Measurements from ENCODE around the gene PSME2. TPM values are rescaled to one million over a fixed set of nuclear protein-coding genes. Genes with fewer than 3 reads are reported as not detected.

Gene PSME2
- total RNA-seq, 1 experiment from 2014 or later: 142 TPM

- no peak overlapping the region for H3K4me3 Mint-ChIP-seq (ENCODE audit: unreplicated experiment)
- no peak for DNase-seq
- Histone ChIP-seq H3K4me1 (no peaks in the 10 kb centered on the region; the same call in 1 of the 2 replicates), H3K27me3 (replicated peaks; ENCODE audit: control insufficient read depth, insufficient read depth, low read length) (no peaks in the 10 kb centered on the region), H3K36me3 (ENCODE audit: control insufficient read depth, insufficient read depth, low read length) (no peaks in the 10 kb centered on the region; the same call in 1 of the 2 replicates), H3K4me3 (ENCODE audit: low read depth, low read length) (no peak overlapping the region), H3K9me3 (no peaks in the 10 kb centered on the region)
- peaks cover 14% of the 10 kb centered on the region for H3K4me1 Mint-ChIP-seq (ENCODE audit: low read depth, unreplicated experiment)
- intact Hi-C loops (cut with micrococcal nuclease; ENCODE audit: unreplicated experiment): no loop called here
- H3K9me3 Mint-ChIP-seq (ENCODE audit: unreplicated experiment): no peaks in the 10 kb centered on the region
- ChIA-PET CTCF (no interaction called here), POLR2A (no interaction called here)
- H3K27me3 Mint-ChIP-seq (ENCODE audit: insufficient read depth, unreplicated experiment): no peaks in the 10 kb centered on the region
- BruUV-seq (replicated peaks): no TSS peak
- TF ChIP-seq, protein P1, sequence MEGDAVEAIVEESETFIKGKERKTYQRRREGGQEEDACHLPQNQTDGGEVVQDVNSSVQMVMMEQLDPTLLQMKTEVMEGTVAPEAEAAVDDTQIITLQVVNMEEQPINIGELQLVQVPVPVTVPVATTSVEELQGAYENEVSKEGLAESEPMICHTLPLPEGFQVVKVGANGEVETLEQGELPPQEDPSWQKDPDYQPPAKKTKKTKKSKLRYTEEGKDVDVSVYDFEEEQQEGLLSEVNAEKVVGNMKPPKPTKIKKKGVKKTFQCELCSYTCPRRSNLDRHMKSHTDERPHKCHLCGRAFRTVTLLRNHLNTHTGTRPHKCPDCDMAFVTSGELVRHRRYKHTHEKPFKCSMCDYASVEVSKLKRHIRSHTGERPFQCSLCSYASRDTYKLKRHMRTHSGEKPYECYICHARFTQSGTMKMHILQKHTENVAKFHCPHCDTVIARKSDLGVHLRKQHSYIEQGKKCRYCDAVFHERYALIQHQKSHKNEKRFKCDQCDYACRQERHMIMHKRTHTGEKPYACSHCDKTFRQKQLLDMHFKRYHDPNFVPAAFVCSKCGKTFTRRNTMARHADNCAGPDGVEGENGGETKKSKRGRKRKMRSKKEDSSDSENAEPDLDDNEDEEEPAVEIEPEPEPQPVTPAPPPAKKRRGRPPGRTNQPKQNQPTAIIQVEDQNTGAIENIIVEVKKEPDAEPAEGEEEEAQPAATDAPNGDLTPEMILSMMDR (IDR thresholded peaks at IDR 0.05; ENCODE audit: insufficient read depth in 1 of 2, low read depth in 1 of 2, low read length in 1 of 2, severe bottlenecking in 1 of 2, unreplicated experiment in 1 of 2): no peak
- peak overlapping the region; percentile 34 for H3K27ac Mint-ChIP-seq (ENCODE audit: unreplicated experiment)
- no peaks in the 10 kb centered on the region for H3K36me3 Mint-ChIP-seq (ENCODE audit: insufficient read depth, unreplicated experiment)
Observed at GRCh38 chr14:24132061-24132685, 14.2 kb downstream of the PSME2 start.

DNA sequence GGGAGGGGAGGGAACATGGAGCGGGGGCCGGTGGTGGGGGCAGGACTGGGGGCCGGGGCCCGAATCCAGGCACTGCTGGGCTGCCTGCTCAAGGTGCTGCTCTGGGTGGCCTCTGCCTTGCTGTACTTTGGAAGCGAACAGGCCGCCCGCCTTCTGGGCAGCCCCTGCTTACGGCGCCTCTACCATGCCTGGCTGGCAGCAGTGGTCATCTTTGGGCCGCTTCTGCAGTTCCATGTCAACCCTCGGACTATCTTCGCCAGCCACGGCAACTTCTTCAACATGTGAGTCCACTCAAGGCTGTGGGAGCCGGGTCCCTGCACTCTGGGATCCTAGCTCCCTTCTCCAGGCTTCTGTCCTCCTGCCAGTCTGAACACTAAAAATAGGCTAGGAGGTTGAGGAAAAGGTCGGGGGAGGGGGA is 14.9 kb downstream of the PSME2 start:
- Mint-ChIP-seq H3K4me3 (ENCODE audit: unreplicated experiment) (no peak overlapping the region), H3K27me3 (ENCODE audit: insufficient read depth, unreplicated experiment) (no peaks in the 10 kb centered on the region), H3K27ac (ENCODE audit: unreplicated experiment) (no peak overlapping the region), H3K4me1 (ENCODE audit: low read depth, unreplicated experiment) (peaks cover 8% of the 10 kb centered on the region), H3K36me3 (ENCODE audit: insufficient read depth, unreplicated experiment) (no peaks in the 10 kb centered on the region), H3K9me3 (ENCODE audit: unreplicated experiment) (no peaks in the 10 kb centered on the region)
- no peaks in the 10 kb centered on the region for H3K36me3 ChIP-seq (ENCODE audit: control insufficient read depth, insufficient read depth, low read length)
- no peaks in the 10 kb centered on the region; the same call in 1 of the 2 replicates for H3K4me1 ChIP-seq
- DNase-seq: no peak
- ChIA-PET CTCF (interaction anchor here (0.6 kb wide), 1 partner anchor 10 kb away, joined by 3 read pairs; the partner anchor contains the start of gene EMC9), POLR2A (no interaction called here)
- intact Hi-C loops (cut with micrococcal nuclease; ENCODE audit: unreplicated experiment): no loop called here
- no peak overlapping the region for H3K4me3 ChIP-seq (ENCODE audit: low read depth, low read length)
- TF ChIP-seq, protein P1 (IDR thresholded peaks at IDR 0.05; ENCODE audit: insufficient read depth in 1 of 2, low read depth in 1 of 2, low read length in 1 of 2, severe bottlenecking in 1 of 2, unreplicated experiment in 1 of 2): no peak
- H3K9me3 ChIP-seq: no peaks in the 10 kb centered on the region
- no peaks in the 10 kb centered on the region for H3K27me3 ChIP-seq (replicated peaks; ENCODE audit: control insufficient read depth, insufficient read depth, low read length)
- no TSS peak for BruUV-seq (replicated peaks)

DNA sequence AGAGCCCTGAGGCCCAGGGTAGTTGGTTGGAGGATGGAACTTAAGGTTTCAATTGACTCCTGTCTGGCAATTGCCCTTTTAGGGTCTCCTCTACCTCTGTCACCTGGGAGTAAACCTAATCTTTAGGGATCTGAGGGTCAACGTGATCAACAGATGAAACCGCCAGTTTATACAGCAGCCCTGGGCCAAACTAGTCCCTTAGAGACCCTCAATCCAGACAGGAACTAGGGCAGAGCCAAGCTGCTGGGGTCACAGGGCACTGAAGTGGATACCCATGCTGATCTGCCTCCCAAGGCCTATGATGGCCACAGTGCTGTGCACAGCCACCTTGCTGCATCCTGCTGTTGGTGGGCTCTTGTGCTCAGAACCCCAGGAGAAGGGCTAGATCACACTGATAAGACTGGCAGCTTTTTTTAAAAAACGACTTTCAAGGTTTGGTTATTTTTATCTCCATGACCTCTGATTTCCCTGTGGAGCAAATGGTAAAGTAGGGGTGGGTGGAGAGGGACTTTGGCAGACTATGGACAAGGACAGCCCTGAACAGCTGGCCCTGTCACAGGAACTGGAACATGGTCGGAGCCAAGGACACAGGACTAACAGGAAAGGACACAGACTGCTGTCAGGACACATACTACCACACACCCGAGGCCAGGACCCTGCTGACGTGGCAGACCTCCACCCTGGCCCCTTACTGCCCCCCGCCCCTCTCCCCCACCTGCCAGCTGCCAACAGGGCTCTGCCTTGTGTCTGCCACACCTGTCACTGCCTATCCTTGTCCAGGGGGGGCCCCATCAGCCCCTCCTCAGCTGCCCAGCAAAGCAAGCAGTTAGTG is 15.5 kb downstream of the PSME2 start:
- ChIA-PET CTCF (interaction anchor here (0.6 kb wide), 1 partner anchor 10 kb away, joined by 3 read pairs; the partner anchor contains the start of gene EMC9), POLR2A (no interaction called here)
- Mint-ChIP-seq H3K9me3 (ENCODE audit: unreplicated experiment) (no peaks in the 10 kb centered on the region), H3K27ac (ENCODE audit: unreplicated experiment) (no peak overlapping the region), H3K36me3 (ENCODE audit: insufficient read depth, unreplicated experiment) (no peaks in the 10 kb centered on the region), H3K4me3 (ENCODE audit: unreplicated experiment) (no peak overlapping the region), H3K27me3 (ENCODE audit: insufficient read depth, unreplicated experiment) (no peaks in the 10 kb centered on the region), H3K4me1 (ENCODE audit: low read depth, unreplicated experiment) (peaks cover 7% of the 10 kb centered on the region)
- Histone ChIP-seq H3K4me3 (ENCODE audit: low read depth, low read length) (no peak overlapping the region), H3K36me3 (ENCODE audit: control insufficient read depth, insufficient read depth, low read length) (no peaks in the 10 kb centered on the region), H3K9me3 (no peaks in the 10 kb centered on the region), H3K4me1 (no peaks in the 10 kb centered on the region; the same call in 1 of the 2 replicates), H3K27me3 (replicated peaks; ENCODE audit: control insufficient read depth, insufficient read depth, low read length) (no peaks in the 10 kb centered on the region)
- DNase-seq: no peak
- intact Hi-C loops (cut with micrococcal nuclease; ENCODE audit: unreplicated experiment): no loop called here
- TF ChIP-seq, protein P1 (IDR thresholded peaks at IDR 0.05; ENCODE audit: insufficient read depth in 1 of 2, low read depth in 1 of 2, low read length in 1 of 2, severe bottlenecking in 1 of 2, unreplicated experiment in 1 of 2): no peak
- no TSS peak for BruUV-seq (replicated peaks)
